ENCODE results near the gene NNMT.
A peak's percentile ranks its signal among the peaks of the same experiment; 100 is the strongest.

NNMT gene

DNA sequence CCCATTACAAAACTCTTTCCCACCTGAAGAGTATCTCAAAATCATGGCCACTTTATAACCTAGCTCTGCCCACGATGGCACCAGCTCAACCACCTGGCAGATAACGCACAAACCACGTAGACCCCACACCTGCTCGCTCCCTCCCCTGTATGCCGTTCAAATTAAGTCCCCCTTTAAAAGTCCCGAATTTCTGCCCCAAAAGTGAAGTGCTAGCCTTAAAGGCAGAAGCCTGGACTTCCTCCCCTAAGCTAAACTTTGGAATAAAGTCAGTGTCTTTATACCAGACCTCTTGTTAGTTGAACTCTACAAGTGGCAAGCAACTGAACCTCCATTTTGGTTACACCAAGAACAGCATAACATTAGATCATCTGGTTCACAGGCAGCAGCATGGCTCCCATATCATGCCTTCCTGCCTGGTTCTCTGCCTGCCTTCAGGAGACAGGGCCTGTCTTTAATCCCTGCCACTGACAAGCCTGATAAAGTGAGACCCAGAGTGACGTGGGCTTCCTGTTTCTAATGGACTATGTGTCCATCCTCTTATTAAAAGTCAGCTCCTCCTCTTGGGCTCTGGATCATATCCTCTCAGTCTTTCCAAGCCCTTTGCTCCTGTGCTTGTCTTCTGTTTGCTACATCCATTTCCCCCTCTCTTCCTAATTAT is 32.6 kb upstream of the NNMT start:
- no peak for DNase-seq (ENCODE audit: low read depth in 2 of 2)

- no peak for DNase-seq (ENCODE audit: low read depth in 2 of 2)
Measured at GRCh38 chr11:114264381-114264780, 31.8 kb upstream of the NNMT start.

- DNase-seq (ENCODE audit: low read depth in 2 of 2) = no peak
Measured at GRCh38 chr11:114265122-114265878, 30.9 kb upstream of the NNMT start.

DNA sequence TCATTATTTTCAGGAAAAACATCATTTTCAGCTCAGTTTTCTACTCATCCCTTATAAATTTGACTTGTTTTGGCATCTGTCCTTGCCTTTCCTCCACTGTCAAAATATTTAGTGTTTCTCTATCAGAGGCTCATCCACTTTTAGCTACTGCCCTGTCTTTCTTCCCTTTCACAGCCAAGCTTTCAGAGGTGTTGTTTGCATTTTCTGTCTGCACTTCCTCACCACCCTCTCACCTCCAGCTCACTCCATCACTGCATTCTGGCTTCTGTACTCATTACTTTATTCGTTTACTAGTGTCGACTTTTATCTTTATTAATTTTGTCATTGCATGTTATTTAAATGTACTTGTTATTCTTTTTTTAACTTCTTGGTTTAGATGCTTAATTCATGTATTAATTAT is 26.7 kb upstream of the NNMT start:
- DNase-seq (ENCODE audit: low read depth in 2 of 2) = no peak

DNA sequence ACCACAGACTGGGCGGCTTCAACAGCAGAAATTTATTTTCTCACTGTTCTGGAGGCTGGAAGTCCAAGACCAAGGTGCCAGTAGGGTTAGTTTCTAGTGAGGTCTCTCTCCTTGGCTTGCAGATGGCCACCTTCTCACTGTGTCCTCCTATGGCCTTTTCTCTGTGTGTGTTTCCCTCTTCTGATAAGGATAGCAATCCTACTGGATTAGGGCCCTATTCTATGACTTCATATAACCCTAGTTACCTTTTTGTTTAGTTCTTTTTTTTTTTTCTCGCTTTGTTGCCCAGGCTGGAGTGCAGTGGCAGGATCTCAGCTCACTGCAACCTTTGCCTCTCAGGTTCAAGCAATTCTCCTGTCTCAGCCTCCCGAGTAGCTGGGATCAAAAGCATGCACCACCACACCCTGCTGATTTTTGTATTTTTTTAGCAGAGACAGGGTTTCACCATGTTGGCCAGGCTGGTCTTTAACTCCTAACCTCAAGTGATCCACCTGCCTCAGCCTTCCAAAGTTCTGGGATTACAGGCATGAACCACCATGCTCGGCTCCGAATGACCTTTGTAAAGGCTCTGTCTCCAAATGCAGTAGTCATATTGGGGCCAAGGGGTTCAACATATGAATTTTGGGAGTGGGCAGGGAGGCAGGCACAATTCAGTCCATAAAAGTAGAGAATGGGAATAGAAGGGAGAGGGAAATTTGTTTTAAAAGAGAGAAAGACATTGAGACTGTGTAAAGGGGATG is 25.5 kb upstream of the NNMT start:
- no peak for DNase-seq (ENCODE audit: low read depth in 2 of 2)

GRCh38 chr11:114271316-114271715 is 24.9 kb upstream of the NNMT start:
- no peak for DNase-seq (ENCODE audit: low read depth in 2 of 2)

GRCh38 chr11:114272311-114272710 is 23.9 kb upstream of the NNMT start:
- DNase-seq (ENCODE audit: low read depth in 2 of 2) = no peak

GRCh38 chr11:114273071-114273470 is 23.1 kb upstream of the NNMT start:
- no peak for DNase-seq (ENCODE audit: low read depth in 2 of 2)

GRCh38 chr11:114273890-114274635 is 22.1 kb upstream of the NNMT start:
- DNase-seq (ENCODE audit: low read depth in 2 of 2) = no peak

DNA sequence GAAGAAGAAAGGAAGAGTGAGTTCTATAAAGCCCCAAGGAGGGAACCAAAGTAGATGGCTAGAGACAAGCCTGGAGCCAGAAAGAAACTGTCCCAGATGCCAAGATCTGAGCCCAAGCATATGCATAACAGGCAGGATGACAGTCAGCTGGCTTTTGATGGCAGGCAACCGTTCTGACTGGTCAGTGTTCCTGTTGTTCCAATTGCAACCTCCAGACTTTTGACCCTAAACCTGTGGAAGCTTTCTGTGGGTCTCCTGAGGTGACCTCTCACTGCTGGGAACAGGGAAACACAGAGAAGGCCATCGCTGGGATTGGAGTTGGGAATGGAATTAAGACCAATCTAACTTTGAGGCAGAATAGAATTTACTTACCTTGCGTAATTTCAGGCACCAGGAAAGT is 21.6 kb upstream of the NNMT start:
- no peak for DNase-seq (ENCODE audit: low read depth in 2 of 2)

GRCh38 chr11:114275280-114275679 is 20.9 kb upstream of the NNMT start:
- no peak for DNase-seq (ENCODE audit: low read depth in 2 of 2)

- no peak for DNase-seq (ENCODE audit: low read depth in 2 of 2)
Measured at GRCh38 chr11:114276077-114276476, 20.1 kb upstream of the NNMT start.

DNA sequence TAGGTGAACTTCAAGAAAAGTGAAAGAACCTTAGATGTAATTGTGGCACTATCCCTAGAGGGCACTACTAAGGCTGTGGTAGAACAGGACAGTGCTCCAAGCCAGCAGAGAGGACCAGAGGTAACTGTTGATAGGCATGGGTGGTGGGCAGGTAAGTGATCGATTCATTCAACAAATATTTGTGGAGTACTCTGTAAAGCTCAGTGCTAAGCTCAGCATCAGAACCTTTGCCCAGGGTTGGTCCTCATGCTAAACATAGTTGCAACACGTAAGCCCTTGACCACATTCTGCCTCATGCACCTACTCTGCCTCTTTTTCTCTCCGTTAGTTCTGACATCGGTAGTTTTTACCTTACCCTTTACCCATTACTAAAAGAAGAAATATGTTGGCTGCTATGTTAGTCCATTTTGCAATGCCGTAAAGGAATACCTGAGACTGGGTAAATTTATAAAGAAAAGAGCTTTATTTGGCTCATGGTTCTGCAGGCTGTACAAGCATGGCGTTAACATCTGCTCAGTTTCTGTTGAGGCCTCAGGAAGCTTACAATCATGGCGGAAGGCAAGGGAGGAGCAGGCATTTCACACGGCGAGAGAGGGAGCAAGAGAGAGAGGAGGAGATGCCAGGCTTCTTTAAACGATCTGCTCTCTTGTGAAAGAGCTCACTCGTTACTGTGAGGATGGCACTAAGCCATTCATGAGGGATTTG is 18.4 kb upstream of the NNMT start:
- no peak for DNase-seq (ENCODE audit: low read depth in 2 of 2)

GRCh38 chr11:114278342-114279065 is 17.7 kb upstream of the NNMT start:
- no peak for DNase-seq (ENCODE audit: low read depth in 2 of 2)

DNA sequence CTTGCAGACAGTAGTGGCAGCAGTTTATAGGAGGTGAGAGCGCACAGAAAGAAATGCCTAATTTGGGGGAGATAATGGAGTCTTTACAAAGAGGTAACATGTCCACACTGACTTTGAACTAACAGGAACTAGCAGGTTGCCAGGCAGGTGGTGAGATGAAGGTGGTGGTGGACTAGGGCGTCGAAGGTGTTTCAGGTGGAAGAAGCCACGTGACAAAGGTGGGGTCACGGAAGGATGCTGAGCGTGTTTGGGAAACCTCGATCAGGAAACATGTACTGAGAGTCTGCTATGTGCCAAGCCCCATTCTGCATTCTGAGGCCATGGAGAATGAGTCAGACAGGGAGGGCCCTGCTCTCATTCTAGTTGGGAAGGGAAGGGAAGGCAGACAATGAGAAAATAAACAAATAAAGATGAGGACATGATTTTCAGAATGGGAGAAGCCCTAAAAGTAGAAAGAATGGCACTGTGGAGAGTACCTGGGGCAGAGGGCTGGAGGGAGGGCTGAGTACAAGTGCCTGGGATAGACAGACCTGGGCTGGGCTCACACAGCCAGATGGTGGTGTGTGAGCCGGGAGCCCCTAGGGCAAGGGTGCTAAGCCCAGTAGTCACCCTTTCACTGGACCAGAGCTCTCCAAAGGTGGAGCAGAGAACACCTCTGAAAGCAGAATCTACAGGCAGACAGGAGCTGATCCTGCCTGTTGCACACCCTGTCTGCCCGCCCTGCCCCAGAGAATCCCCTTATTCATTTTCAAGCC is 16.2 kb upstream of the NNMT start:
- DNase-seq (ENCODE audit: low read depth in 2 of 2) = no peak

- peak in 1 of 2 donors; percentile 12 for DNase-seq (ENCODE audit: low read depth in 2 of 2)
Measured at GRCh38 chr11:114280696-114281095, 15.5 kb upstream of the NNMT start.

GRCh38 chr11:114281388-114281956 is 14.7 kb upstream of the NNMT start:
- DNase-seq (ENCODE audit: low read depth in 2 of 2) = no peak

DNA sequence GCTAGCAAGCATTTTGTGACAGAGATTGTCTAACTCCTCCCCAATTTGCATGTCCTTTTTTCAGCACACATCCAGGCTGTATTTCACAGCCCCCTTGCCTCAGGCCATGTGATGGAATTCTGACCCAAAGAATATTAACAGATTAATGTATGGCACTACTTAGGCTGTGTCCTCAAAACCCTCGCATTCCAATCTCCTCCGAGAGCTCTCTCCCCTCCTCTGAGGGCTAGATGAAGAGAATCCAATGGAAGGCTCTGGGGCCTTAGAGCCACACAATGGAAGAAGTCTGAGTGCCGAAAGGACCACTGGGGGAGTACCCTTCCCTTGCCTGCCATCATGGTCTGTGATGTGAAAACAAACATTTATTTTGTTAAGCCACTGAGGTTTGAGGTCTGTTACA is 13.7 kb upstream of the NNMT start:
- DNase-seq (ENCODE audit: low read depth in 2 of 2) = no peak

GRCh38 chr11:114283422-114283821 is 12.8 kb upstream of the NNMT start:
- DNase-seq (ENCODE audit: low read depth in 2 of 2) = no peak

GRCh38 chr11:114284021-114284420 is 12.2 kb upstream of the NNMT start:
- no peak for DNase-seq (ENCODE audit: low read depth in 2 of 2)
